ENCODE data around the gene CD300H.

CD300H gene

GRCh38 chr17:74525781-74526288 lies 41.5 kb downstream of the CD300H start:
- no peak for TF ChIP-seq CTCF (conservative IDR thresholded peaks at IDR 0.05)
- no peak for TF ChIP-seq ZFX (IDR thresholded peaks at IDR 0.05)
- no peak overlapping the region for H3K27ac ChIP-seq

- TF ChIP-seq ZFX (IDR thresholded peaks at IDR 0.05) (no peak), CTCF (conservative IDR thresholded peaks at IDR 0.05) (no peak)
- no peak overlapping the region for H3K27ac ChIP-seq
These were observed 41.9 kb downstream of the CD300H start for GRCh38 chr17:74525465-74525725.

GRCh38 chr17:74524653-74525464 lies 42.5 kb downstream of the CD300H start:
- TF ChIP-seq ZFX (IDR thresholded peaks at IDR 0.05) (no peak), CTCF (conservative IDR thresholded peaks at IDR 0.05) (no peak)
- H3K27ac ChIP-seq, result no peak overlapping the region

DNA sequence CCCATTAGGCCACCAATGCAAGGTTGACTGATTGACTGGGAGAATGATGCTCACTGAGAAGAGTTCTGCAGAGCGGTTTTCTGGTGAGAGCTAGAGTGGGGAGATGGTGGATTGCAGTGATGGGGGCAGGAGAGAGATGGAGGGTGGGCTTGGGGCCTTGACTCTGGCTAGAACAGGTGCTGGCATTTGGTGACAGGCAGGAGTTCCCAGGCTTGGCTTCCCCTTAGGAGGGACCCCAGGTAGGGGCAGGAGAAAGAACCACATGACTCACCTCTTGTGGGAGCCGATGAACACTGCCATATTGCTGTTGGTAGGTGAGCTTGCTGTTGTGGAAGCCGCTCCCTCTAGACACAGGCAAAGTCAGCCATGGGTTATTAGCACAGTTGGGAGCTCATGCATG lies 44.0 kb downstream of the CD300H start:
- TF ChIP-seq CTCF (conservative IDR thresholded peaks at IDR 0.05), result no peak
- TF ChIP-seq ZFX (IDR thresholded peaks at IDR 0.05), result no peak
- no peak overlapping the region for H3K27ac ChIP-seq

- no peak overlapping the region for H3K27ac ChIP-seq
- TF ChIP-seq CTCF (conservative IDR thresholded peaks at IDR 0.05) (no peak), ZFX (IDR thresholded peaks at IDR 0.05) (no peak)
These were observed 44.8 kb downstream of the CD300H start for GRCh38 chr17:74522381-74523105.

GRCh38 chr17:74521701-74522201 lies 45.6 kb downstream of the CD300H start:
- TF ChIP-seq CTCF (conservative IDR thresholded peaks at IDR 0.05), result no peak
- TF ChIP-seq ZFX (IDR thresholded peaks at IDR 0.05), result no peak

More at GRCh38 chr17:74521701-74522201, 45.6 kb downstream of the CD300H start:
- H3K27ac ChIP-seq, result no peak overlapping the region
